OCI-LY1 (cell line): ENCODE results near the gene ELL.

Experiments
- H2AFZ ChIP-seq: fragments of 200-600 bp; sonication (generic), shearing (Covaris generic); 2 replicates; pipeline ENCODE4 v1.6.0; 2014; ENCODE audit warnings: antibody characterized with exemption, mild to moderate bottlenecking, low read length
- H3F3A ChIP-seq: fragments of 200-600 bp; sonication (generic), shearing (Covaris generic); 2 replicates; pipeline ENCODE4 v1.6.0; 2014; ENCODE audit warnings: mild to moderate bottlenecking, antibody characterized with exemption, low read length, moderate library complexity; ENCODE audit not compliant: insufficient read depth
- H3K27ac ChIP-seq: fragments of 200-600 bp; sonication (generic); 2 replicates; pipeline ENCODE4 v1.5.1; 2014; ENCODE audit warnings: low read length, mixed run types, mild to moderate bottlenecking, low read depth; ENCODE audit not compliant: poor library complexity, severe bottlenecking
- H3K27me3 ChIP-seq: fragments of 200-600 bp; sonication (generic); 2 replicates; pipeline ENCODE4 v1.6.0; 2014; ENCODE audit warnings: antibody characterized with exemption, mild to moderate bottlenecking, low read length, moderate library complexity; ENCODE audit not compliant: insufficient read depth
- H3K36me3 ChIP-seq: fragments of 200-600 bp; sonication (generic); 2 replicates; pipeline ENCODE4 v1.6.1; 2014; ENCODE audit warnings: mild to moderate bottlenecking, antibody characterized with exemption, low read length, moderate library complexity, mixed read lengths; ENCODE audit not compliant: insufficient read depth
- H3K4me1 ChIP-seq: fragments of 200-600 bp; sonication (generic); 2 replicates; pipeline ENCODE4 v1.5.1; 2014; ENCODE audit warnings: mild to moderate bottlenecking, low read length, moderate library complexity; ENCODE audit not compliant: insufficient read depth, severe bottlenecking
- H3K4me2 ChIP-seq: fragments of 200-600 bp; sonication (generic), shearing (Covaris generic); 2 replicates; pipeline ENCODE4 v1.6.1; 2014; ENCODE audit warnings: low read length
- H3K4me3 ChIP-seq: fragments of 200-600 bp; sonication (generic); 2 replicates; pipeline ENCODE4 v1.5.1; 2014; ENCODE audit warnings: low read length, low read depth, mild to moderate bottlenecking, mixed read lengths; ENCODE audit not compliant: poor library complexity, severe bottlenecking
- H3K79me2 ChIP-seq: fragments of 200-600 bp; shearing (Covaris generic); 2 replicates; pipeline ENCODE4 v1.6.1; 2016; ENCODE audit warnings: mixed run types, low read length, mixed read lengths; ENCODE audit not compliant: insufficient read depth
- H3K9ac ChIP-seq: fragments of 200-600 bp; sonication (generic), shearing (Covaris generic); 2 replicates; pipeline ENCODE4 v1.6.1; 2014; ENCODE audit warnings: mild to moderate bottlenecking, low read length, mixed read lengths
- H3K9me2 ChIP-seq: fragments of 200-600 bp; sonication (generic), shearing (Covaris generic); 2 replicates; pipeline ENCODE4 v1.6.1; 2014; ENCODE audit warnings: low read depth, mild to moderate bottlenecking, low read length, mixed read lengths
- H3K9me3 ChIP-seq: fragments of 200-600 bp; shearing (Covaris generic); 2 replicates; pipeline ENCODE4 v1.6.1; 2014; ENCODE audit warnings: low read length, mixed read lengths
- H4K20me1 ChIP-seq: fragments of 200-600 bp; sonication (generic), shearing (Covaris generic); 2 replicates; pipeline ENCODE4 v1.6.0; 2016; ENCODE audit warnings: mild to moderate bottlenecking, low read length; ENCODE audit not compliant: insufficient read depth
- CTCF ChIP-seq: fragments of 200-600 bp; sonication (generic), shearing (Covaris generic); IDR thresholded peaks from 2 replicates; pipeline ENCODE4 v1.5.1; 2017; ENCODE audit warnings: mild to moderate bottlenecking, antibody characterized with exemption, low read length, moderate library complexity, mixed read lengths
- EZH2 ChIP-seq: fragments of 200-600 bp; sonication (generic), shearing (Covaris generic); IDR thresholded peaks from 2 replicates; pipeline ENCODE4 v1.8.0; 2017; ENCODE audit warnings: borderline replicate concordance, mixed run types, mild to moderate bottlenecking, antibody characterized with exemption, low read length, moderate library complexity, mixed read lengths

ELL gene

DNA sequence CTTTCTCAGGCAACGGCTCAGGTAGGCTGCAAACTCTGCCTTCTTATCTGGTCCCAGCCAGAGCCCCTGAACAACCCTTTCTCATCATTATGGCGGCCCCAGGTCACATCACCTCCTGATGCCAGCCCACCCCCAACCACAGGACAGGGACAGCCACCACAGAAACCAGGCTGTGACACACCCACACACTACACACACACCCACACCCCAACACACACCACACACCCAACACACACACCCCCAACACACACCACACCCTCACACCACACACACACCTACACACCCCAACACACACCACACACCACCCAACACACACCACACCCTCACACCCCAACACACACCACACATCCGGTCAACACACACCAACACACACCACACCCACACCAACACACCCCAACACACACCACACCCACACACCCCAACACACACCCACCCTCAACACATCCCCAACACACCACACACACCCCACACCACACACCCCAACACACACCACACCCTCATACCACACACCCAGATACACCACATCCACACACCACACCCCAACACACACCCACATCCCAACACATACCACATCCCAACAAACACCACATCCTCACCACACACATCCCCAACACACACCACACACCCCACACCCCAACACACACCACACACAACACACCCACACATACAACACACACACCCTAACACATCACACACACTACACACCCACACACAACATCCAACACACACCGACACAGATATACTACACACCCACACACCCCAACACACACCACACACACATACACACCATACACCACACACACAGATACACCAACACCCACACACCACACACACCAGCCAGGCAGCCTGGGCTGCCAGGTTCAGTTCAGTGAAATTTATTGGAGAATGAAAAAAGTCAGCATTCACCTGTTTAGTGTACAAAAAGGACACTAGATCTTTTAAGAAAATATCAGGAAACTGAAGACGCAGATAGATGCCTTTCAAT lies 79.8 kb downstream of the ELL start:
- H3K36me3 ChIP-seq, result peaks cover 30% of the 10 kb centered on the region
- no peak overlapping the region for H3K27ac ChIP-seq
- H3K4me3 ChIP-seq, result no peak overlapping the region
- no peaks in the 10 kb centered on the region for H3K79me2 ChIP-seq
- peaks cover 14% of the 10 kb centered on the region for H3K4me1 ChIP-seq
- no peaks in the 10 kb centered on the region for H3K9me3 ChIP-seq
- no peak overlapping the region for H3K9ac ChIP-seq
- no peaks in the 10 kb centered on the region for H3K27me3 ChIP-seq
- no peaks in the 10 kb centered on the region for H3K9me2 ChIP-seq
- H4K20me1 ChIP-seq, result no peaks in the 10 kb centered on the region
- no peak overlapping the region for H3K4me2 ChIP-seq
- TF ChIP-seq EZH2, result no peak
- no peak for TF ChIP-seq CTCF
- H3F3A ChIP-seq, result 0 out of 2 replicates have a peak, but pooled peaks cover 4% of the 10 kb centered on the region
- H2AFZ ChIP-seq, result no peak overlapping the region

GRCh38 chr19:18440936-18441803 lies 80.7 kb downstream of the ELL start:
- no peak for TF ChIP-seq EZH2
- TF ChIP-seq CTCF, result no peak
- H3K27ac ChIP-seq, result no peak overlapping the region
- no peaks in the 10 kb centered on the region for H3K9me2 ChIP-seq
- peaks cover 24% of the 10 kb centered on the region for H3K36me3 ChIP-seq
- no peak overlapping the region for H3K4me2 ChIP-seq
- no peak overlapping the region for H3K4me3 ChIP-seq
- no peak overlapping the region for H2AFZ ChIP-seq
- H4K20me1 ChIP-seq, result no peaks in the 10 kb centered on the region
- H3F3A ChIP-seq, result 0 out of 2 replicates have a peak, but pooled peaks cover 4% of the 10 kb centered on the region
- no peaks in the 10 kb centered on the region for H3K79me2 ChIP-seq
- H3K27me3 ChIP-seq, result no peaks in the 10 kb centered on the region
- H3K4me1 ChIP-seq, result peaks cover 20% of the 10 kb centered on the region
- no peaks in the 10 kb centered on the region for H3K9me3 ChIP-seq
- H3K9ac ChIP-seq, result no peak overlapping the region

- H3K9me3 ChIP-seq, result no peaks in the 10 kb centered on the region
- 0 out of 2 replicates have a peak, but pooled peaks cover 4% of the 10 kb centered on the region for H3F3A ChIP-seq
- no peak overlapping the region for H3K4me3 ChIP-seq
- peaks cover 17% of the 10 kb centered on the region; the same call in 1 of the 2 replicates for H3K36me3 ChIP-seq
- H4K20me1 ChIP-seq, result no peaks in the 10 kb centered on the region
- H3K9ac ChIP-seq, result no peak overlapping the region
- H3K4me1 ChIP-seq, result peaks cover 20% of the 10 kb centered on the region
- H2AFZ ChIP-seq, result no peak overlapping the region
- no peaks in the 10 kb centered on the region for H3K27me3 ChIP-seq
- no peaks in the 10 kb centered on the region for H3K79me2 ChIP-seq
- no peak for TF ChIP-seq EZH2
- TF ChIP-seq CTCF, result peak; percentile 57
- H3K4me2 ChIP-seq, result no peak overlapping the region
- H3K27ac ChIP-seq, result no peak overlapping the region
- no peaks in the 10 kb centered on the region for H3K9me2 ChIP-seq
These were observed 81.4 kb downstream of the ELL start for GRCh38 chr19:18440415-18440877.
